Glutamatergic neuron (in vitro differentiated cells): ENCODE results near the gene ACTR1A. TPM values are rescaled to one million over a fixed set of nuclear protein-coding genes. Genes with fewer than 3 reads are reported as not detected.
A peak's percentile ranks its signal among the peaks of the same experiment; 100 is the strongest.

Experiments
- DNase-seq: peaks from one replicate; pipeline ENCODE4 v3.0.0; 2022
- H3K27ac Mint-ChIP-seq: one replicate; pipeline ENCODE4 v1.8.0; 2020; ENCODE audit warnings: mild to moderate bottlenecking, mixed read lengths, inconsistent platforms; ENCODE audit not compliant: unreplicated experiment
- H3K27me3 Mint-ChIP-seq: one replicate; pipeline ENCODE4 v1.8.0; 2020; ENCODE audit warnings: mild to moderate bottlenecking, moderate library complexity, mixed read lengths, inconsistent platforms; ENCODE audit not compliant: unreplicated experiment
- H3K36me3 Mint-ChIP-seq: one replicate; pipeline ENCODE4 v1.8.0; 2020; ENCODE audit warnings: mild to moderate bottlenecking, mixed read lengths, inconsistent platforms; ENCODE audit not compliant: unreplicated experiment
- H3K4me1 Mint-ChIP-seq: one replicate; pipeline ENCODE4 v1.8.0; 2020; ENCODE audit warnings: mild to moderate bottlenecking, low read depth, mixed read lengths, inconsistent platforms; ENCODE audit not compliant: unreplicated experiment
- H3K4me3 Mint-ChIP-seq: one replicate; pipeline ENCODE4 v1.8.0; 2020; ENCODE audit warnings: mild to moderate bottlenecking, mixed read lengths, inconsistent platforms; ENCODE audit not compliant: unreplicated experiment
- H3K9me3 Mint-ChIP-seq: one replicate; pipeline ENCODE4 v1.8.0; 2020; ENCODE audit warnings: mild to moderate bottlenecking, moderate library complexity, mixed read lengths, inconsistent platforms; ENCODE audit not compliant: unreplicated experiment
- total RNA-seq: library from RNA; stranded (reverse); fragmentation: NEBNext Ultra II Directional; extraction: Animal tissue kit (Norgen Biotek cat#: 25700); gene quantifications from one replicate; pipeline ENCODE4 v1.2.1, GENCODE V29; 2021; ENCODE audit not compliant: unreplicated experiment
- TF ChIP-seq, protein P1 (sequence below): fragments of 200-600 bp; sonication (generic); IDR thresholded peaks from one replicate; pipeline ENCODE4 v1.5.0; 2021; ENCODE audit not compliant: partially characterized antibody, unreplicated experiment

The ACTR1A gene
- total RNA-seq, 1 donor from 2014 or later = 250 TPM

DNA sequence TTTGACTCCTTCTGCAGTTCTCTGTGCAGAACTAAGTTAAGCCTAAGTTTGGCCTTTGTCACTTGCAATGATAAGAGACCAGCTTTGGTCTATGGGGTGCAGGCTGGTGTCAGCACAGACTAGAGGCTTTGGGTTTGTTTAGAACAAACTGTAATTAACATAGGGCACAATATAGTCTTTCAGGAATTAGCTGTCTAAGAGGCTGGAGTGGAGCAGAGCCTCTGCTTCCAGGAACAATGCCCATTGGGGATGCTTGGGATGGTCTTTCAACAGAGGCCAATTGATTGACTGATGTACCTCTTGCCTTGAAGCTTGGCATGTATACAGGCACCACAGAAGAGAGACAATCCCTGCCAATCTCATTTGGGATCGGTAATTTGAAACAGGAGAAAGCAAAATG lies 6.0 kb upstream of the ACTR1A start:
- Mint-ChIP-seq H3K4me1 (peaks cover 10% of the 10 kb centered on the region), H3K27me3 (no peaks in the 10 kb centered on the region), H3K27ac (no peak overlapping the region), H3K4me3 (no peak overlapping the region), H3K9me3 (no peaks in the 10 kb centered on the region), H3K36me3 (no peaks in the 10 kb centered on the region)
- no peak for DNase-seq
- TF ChIP-seq, protein P1, sequence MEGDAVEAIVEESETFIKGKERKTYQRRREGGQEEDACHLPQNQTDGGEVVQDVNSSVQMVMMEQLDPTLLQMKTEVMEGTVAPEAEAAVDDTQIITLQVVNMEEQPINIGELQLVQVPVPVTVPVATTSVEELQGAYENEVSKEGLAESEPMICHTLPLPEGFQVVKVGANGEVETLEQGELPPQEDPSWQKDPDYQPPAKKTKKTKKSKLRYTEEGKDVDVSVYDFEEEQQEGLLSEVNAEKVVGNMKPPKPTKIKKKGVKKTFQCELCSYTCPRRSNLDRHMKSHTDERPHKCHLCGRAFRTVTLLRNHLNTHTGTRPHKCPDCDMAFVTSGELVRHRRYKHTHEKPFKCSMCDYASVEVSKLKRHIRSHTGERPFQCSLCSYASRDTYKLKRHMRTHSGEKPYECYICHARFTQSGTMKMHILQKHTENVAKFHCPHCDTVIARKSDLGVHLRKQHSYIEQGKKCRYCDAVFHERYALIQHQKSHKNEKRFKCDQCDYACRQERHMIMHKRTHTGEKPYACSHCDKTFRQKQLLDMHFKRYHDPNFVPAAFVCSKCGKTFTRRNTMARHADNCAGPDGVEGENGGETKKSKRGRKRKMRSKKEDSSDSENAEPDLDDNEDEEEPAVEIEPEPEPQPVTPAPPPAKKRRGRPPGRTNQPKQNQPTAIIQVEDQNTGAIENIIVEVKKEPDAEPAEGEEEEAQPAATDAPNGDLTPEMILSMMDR = no peak

GRCh38 chr10:102507521-102507920 lies 5.0 kb upstream of the ACTR1A start:
- Mint-ChIP-seq H3K27me3 (no peaks in the 10 kb centered on the region), H3K4me1 (peaks cover 10% of the 10 kb centered on the region), H3K4me3 (peak overlapping the region; percentile 28), H3K27ac (no peak overlapping the region), H3K9me3 (no peaks in the 10 kb centered on the region), H3K36me3 (no peaks in the 10 kb centered on the region)
- DNase-seq = no peak
- TF ChIP-seq, protein P1 = no peak

GRCh38 chr10:102505462-102506115 lies 3.1 kb upstream of the ACTR1A start:
- Mint-ChIP-seq H3K4me1 (peaks cover 10% of the 10 kb centered on the region), H3K4me3 (peak overlapping the region; percentile 95), H3K36me3 (no peaks in the 10 kb centered on the region), H3K9me3 (no peaks in the 10 kb centered on the region), H3K27ac (no peak overlapping the region), H3K27me3 (no peaks in the 10 kb centered on the region)
- TF ChIP-seq, protein P1 = no peak
- peak; percentile 40 for DNase-seq

DNA sequence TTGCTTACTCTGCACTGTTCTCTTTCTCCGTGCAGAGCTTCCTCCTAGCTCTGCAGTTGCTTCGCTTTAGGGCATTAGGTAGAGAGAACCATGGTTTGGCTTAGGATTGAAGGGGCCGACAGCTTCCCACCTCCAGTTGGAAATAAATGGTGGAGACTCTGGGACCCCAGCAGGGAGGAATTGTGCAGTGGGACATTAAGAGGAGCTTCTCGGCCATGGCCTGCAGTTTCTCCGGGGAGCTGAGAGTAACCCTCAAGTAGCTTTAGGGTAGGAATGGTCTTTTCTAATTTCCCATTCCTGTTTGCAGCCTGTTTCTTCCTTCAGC lies 2.4 kb upstream of the ACTR1A start:
- peak overlapping the region; percentile 95 for H3K4me3 Mint-ChIP-seq
- H3K27ac Mint-ChIP-seq = peak overlapping the region; percentile 43
- H3K36me3 Mint-ChIP-seq = no peaks in the 10 kb centered on the region
- no peaks in the 10 kb centered on the region for H3K27me3 Mint-ChIP-seq
- DNase-seq = no peak
- TF ChIP-seq, protein P1 = no peak
- H3K4me1 Mint-ChIP-seq = peaks cover 10% of the 10 kb centered on the region
- no peaks in the 10 kb centered on the region for H3K9me3 Mint-ChIP-seq

DNA sequence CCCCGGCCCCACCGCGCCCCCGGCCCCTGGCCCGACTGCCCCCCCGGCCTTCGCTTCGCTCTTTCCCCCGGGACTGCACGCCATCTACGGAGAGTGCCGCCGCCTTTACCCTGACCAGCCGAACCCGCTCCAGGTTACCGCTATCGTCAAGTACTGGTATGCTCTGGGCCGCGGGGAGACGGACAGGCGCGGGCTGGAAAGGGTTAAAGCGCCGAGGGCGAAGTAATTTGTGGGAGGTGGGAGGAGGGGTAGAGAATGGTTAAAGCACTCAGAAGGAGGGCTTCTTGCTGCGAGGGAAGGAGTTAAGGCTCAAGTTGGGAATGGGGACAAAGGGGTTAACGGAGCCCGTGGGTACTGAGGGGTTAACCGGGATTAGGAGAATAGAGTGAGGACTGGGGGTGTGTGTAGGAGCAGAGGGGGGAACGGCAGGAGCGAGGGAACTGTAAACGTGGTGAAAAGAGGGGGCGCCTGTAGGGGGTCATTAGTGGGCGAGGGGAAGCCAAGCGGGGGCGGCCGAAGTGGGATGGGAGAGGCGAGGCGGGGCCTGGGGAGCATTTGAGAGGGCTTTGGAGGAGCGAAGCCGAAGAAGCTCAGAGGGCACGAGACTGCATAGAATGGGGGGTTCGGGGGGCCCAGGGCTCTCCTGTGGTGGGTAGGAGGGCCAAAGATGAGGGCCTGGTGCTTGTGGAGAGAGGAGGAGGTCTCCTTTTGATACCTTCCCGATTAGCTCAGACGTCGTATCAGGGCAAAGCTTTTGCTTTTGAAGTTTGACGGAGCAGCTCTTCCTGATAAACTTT lies 1.9 kb upstream of the ACTR1A start:
- TF ChIP-seq, protein P1 = no peak
- no peaks in the 10 kb centered on the region for H3K27me3 Mint-ChIP-seq
- peak overlapping the region; percentile 95 for H3K4me3 Mint-ChIP-seq
- no peaks in the 10 kb centered on the region for H3K9me3 Mint-ChIP-seq
- DNase-seq = peak; percentile 59
- no peaks in the 10 kb centered on the region for H3K36me3 Mint-ChIP-seq
- H3K4me1 Mint-ChIP-seq = peaks cover 11% of the 10 kb centered on the region
- peak overlapping the region; percentile 80 for H3K27ac Mint-ChIP-seq
